Peyer's patch (tissue), 4 donors: ENCODE results near the gene GASK1A. TPM values are rescaled to one million over a fixed set of nuclear protein-coding genes. Genes with fewer than 3 reads are reported as not detected.
A peak's percentile ranks its signal among the peaks of the same experiment; 100 is the strongest.

ENCODE experiments used
- DNase-seq, 3 donors: peaks; one replicate each; pipeline ENCODE4 v3.0.0-alpha.2; 2017 to 2019
- H3K27ac ChIP-seq, 4 donors: fragments of 200-600 bp; sonication (generic); one replicate each; pipeline ENCODE4 v1.5.1; 2016 to 2019
- H3K27me3 ChIP-seq, 2 donors: fragments of 200-600 bp; sonication (generic); one replicate each; pipeline ENCODE4 v1.5.1; 2019
- H3K36me3 ChIP-seq, 3 donors: fragments of 200-600 bp; sonication (generic); one replicate each; pipeline ENCODE4 v1.5.1; 2016 to 2019
- H3K4me1 ChIP-seq, 4 donors: fragments of 200-600 bp; sonication (generic); one replicate each; pipeline ENCODE4 v1.5.1; 2016 to 2019
- H3K4me3 ChIP-seq, 4 donors: fragments of 200-600 bp; sonication (generic); 1 replicate in 3 of 4; 2 replicates in 1 of 4; pipeline ENCODE4 v1.5.1; 2016 to 2019; ENCODE audit warnings: mild to moderate bottlenecking in 1 of 4
- H3K9me3 ChIP-seq, 4 donors: fragments of 200-600 bp; sonication (generic); one replicate each; pipeline ENCODE4 v1.5.1; 2016 to 2019; ENCODE audit warnings: mild to moderate bottlenecking in 1 of 4
- CTCF ChIP-seq, 6 experiments: fragments of 450-650 bp in 4 of 6; fragments of 200-600 bp in 2 of 6; sonication (generic) in 1 of 6; IDR thresholded peaks; one replicate each; pipeline ENCODE4 v1.5.1; 2017 to 2019; ENCODE audit warnings: antibody characterized with exemption in 6 of 6, mild to moderate bottlenecking in 3 of 6, moderate library complexity in 1 of 6
- POLR2A ChIP-seq, 2 donors: fragments of 450-650 bp; IDR thresholded peaks; one replicate each; pipeline ENCODE4 v1.5.1; 2017; ENCODE audit warnings: antibody characterized with exemption in 2 of 2, mild to moderate bottlenecking in 2 of 2, moderate library complexity in 2 of 2
- total RNA-seq, 4 donors: library from RNA; depleted of rRNA; stranded (reverse); fragments of >200 nt; gene quantifications; one replicate each; pipeline ENCODE4 v1.1.0, GENCODE V29; 2016

The GASK1A gene
- total RNA-seq, 4 donors from 2014 or later, result 1.8 to 9.1 (median 6.3) TPM

- Histone ChIP-seq H3K36me3 (no peaks in the 10 kb centered on the region), H3K4me3 (no peak overlapping the region), H3K9me3 (peaks cover 0 to 12% (median 0%) of the 10 kb centered on the region in 4 donors), H3K27ac (no peak overlapping the region), H3K27me3 (no peaks in the 10 kb centered on the region), H3K4me1 (no peaks in the 10 kb centered on the region)
- DNase-seq, result no peak
- TF ChIP-seq POLR2A (IDR thresholded peaks at IDR 0.05) (no peak), CTCF (IDR thresholded peaks at IDR 0.05) (no peak)
Observed at GRCh38 chr3:43013743-43014155, 34.6 kb downstream of the GASK1A start.

GRCh38 chr3:43014241-43014640 is 35.1 kb downstream of the GASK1A start:
- no peaks in the 10 kb centered on the region for H3K27me3 ChIP-seq
- peak overlapping the region in 1 of 4 donors; percentile 13 for H3K27ac ChIP-seq
- TF ChIP-seq POLR2A (IDR thresholded peaks at IDR 0.05), result no peak
- no peak for TF ChIP-seq CTCF (IDR thresholded peaks at IDR 0.05)

GRCh38 chr3:43014956-43015355 is 35.8 kb downstream of the GASK1A start:
- Histone ChIP-seq H3K9me3 (peaks cover 0 to 12% (median 0%) of the 10 kb centered on the region in 4 donors), H3K36me3 (no peaks in the 10 kb centered on the region)

More at GRCh38 chr3:43014241-43014640, 35.1 kb downstream of the GASK1A start:
- H3K9me3 ChIP-seq, result peaks cover 0 to 12% (median 0%) of the 10 kb centered on the region in 4 donors
- no peak for DNase-seq
- H3K36me3 ChIP-seq, result no peaks in the 10 kb centered on the region
- H3K4me3 ChIP-seq, result no peak overlapping the region
- no peaks in the 10 kb centered on the region for H3K4me1 ChIP-seq

GRCh38 chr3:43015572-43015971 is 36.5 kb downstream of the GASK1A start:
- Histone ChIP-seq H3K27me3 (no peaks in the 10 kb centered on the region), H3K36me3 (no peaks in the 10 kb centered on the region), H3K9me3 (peaks cover 0 to 12% (median 0%) of the 10 kb centered on the region in 4 donors), H3K4me1 (no peaks in the 10 kb centered on the region), H3K27ac (no peak overlapping the region), H3K4me3 (no peak overlapping the region)
- no peak for DNase-seq
- no peak for TF ChIP-seq POLR2A (IDR thresholded peaks at IDR 0.05)
- no peak for TF ChIP-seq CTCF (IDR thresholded peaks at IDR 0.05)

More at GRCh38 chr3:43014956-43015355, 35.8 kb downstream of the GASK1A start:
- Histone ChIP-seq H3K4me3 (no peak overlapping the region), H3K27me3 (no peaks in the 10 kb centered on the region), H3K27ac (peak overlapping the region in 1 of 4 donors; percentile 13), H3K4me1 (no peaks in the 10 kb centered on the region)
- no peak for DNase-seq
- no peak for TF ChIP-seq POLR2A (IDR thresholded peaks at IDR 0.05)
- TF ChIP-seq CTCF (IDR thresholded peaks at IDR 0.05), result no peak

GRCh38 chr3:43015991-43016865 is 37.1 kb downstream of the GASK1A start:
- H3K36me3 ChIP-seq, result no peaks in the 10 kb centered on the region
- no peaks in the 10 kb centered on the region for H3K27me3 ChIP-seq
- peaks cover 0 to 12% (median 0%) of the 10 kb centered on the region in 4 donors for H3K9me3 ChIP-seq
- H3K27ac ChIP-seq, result no peak overlapping the region
- no peak for DNase-seq
- H3K4me1 ChIP-seq, result no peaks in the 10 kb centered on the region
- H3K4me3 ChIP-seq, result no peak overlapping the region
- TF ChIP-seq POLR2A (IDR thresholded peaks at IDR 0.05) (no peak), CTCF (IDR thresholded peaks at IDR 0.05) (no peak)
